HepG2 (cell line): Measurements from ENCODE around the gene ZNF322. TPM values are rescaled to one million over a fixed set of nuclear protein-coding genes. Genes with fewer than 3 reads are reported as not detected.
"Not testable (repeated sequence)": the region's sequence is repeated elsewhere in the genome, so short reads cannot be mapped to it uniquely, and the experiment has no call there.

Source experiments
- ATAC-seq: fragments of 200-7000 bp; cut with Tn5 transposase; 3 replicates; pipeline ENCODE4 v1.9.1; 2020; ENCODE audit warnings: mild to moderate bottlenecking, moderate library complexity
- BruUV-seq: library from RNA; stranded (reverse); fragments of 400-500 nt; replicated peaks from 2 replicates; lab custom pipeline; 2021; lab: Mats Ljungman, UMichigan
- CTCF ChIA-PET: fragments of 300-600 bp; formaldehyde crosslinking; extraction: SDS; loops from one replicate; lab custom pipeline; 2021; ENCODE audit warnings: low total read pairs, inconsistent platforms, low intra/inter-chr PET ratio; lab: Yijun Ruan, JAX
- POLR2A ChIA-PET: fragments of 350-600 bp; sonication (Branson Sonifier 250); formaldehyde crosslinking; loops from one replicate; lab custom pipeline; 2020; ENCODE audit warnings: antibody characterized with exemption, inconsistent platforms; lab: Yijun Ruan, JAX
- DNase-seq: peaks from one replicate; pipeline ENCODE4 v3.0.0-alpha.2; 2015; ENCODE audit warnings: low spot score
- FAIRE-seq: peaks from 3 replicates; lab custom pipeline; 2011; peaks lifted over from hg19 to GRCh38; lab: Jason Lieb, UNC
- H2AFZ ChIP-seq: one replicate; pipeline ENCODE4 v1.6.1; 2011; ENCODE audit warnings: low read length, inconsistent platforms
- H3K27ac ChIP-seq: fragments of 300-600 bp; 3 replicates; pipeline ENCODE4 v1.8.0; 2011; ENCODE audit warnings: mixed run types, mild to moderate bottlenecking, mixed read lengths, low read length, inconsistent platforms; ENCODE audit not compliant: insufficient read depth; ENCODE audit errors: extremely low read length
- H3K27me3 ChIP-seq, 2 experiments: fragments of 200-600 bp in 1 of 2; 2 replicates in 1 of 2; 3 replicates in 1 of 2; pipeline versions ENCODE4 v1.6.0 to v1.8.0; 2011; ENCODE audit warnings: low read length in 2 of 2, mild to moderate bottlenecking in 2 of 2, moderate library complexity in 2 of 2, inconsistent platforms in 1 of 2; ENCODE audit not compliant: insufficient read depth in 2 of 2, control insufficient read depth in 1 of 2
- H3K36me3 ChIP-seq, 2 experiments: fragments of 200-600 bp in 1 of 2; replicated peaks in 1 of 2; 2 replicates in 1 of 2; 3 replicates in 1 of 2; pipeline versions ENCODE4 v1.5.1 to v1.8.0; 2011; ENCODE audit warnings: low read length in 2 of 2, inconsistent platforms in 1 of 2; ENCODE audit not compliant: insufficient read depth in 2 of 2, control insufficient read depth in 1 of 2
- H3K4me1 ChIP-seq: 2 replicates; pipeline ENCODE4 v1.5.1; 2012; ENCODE audit warnings: low read length, inconsistent platforms; ENCODE audit not compliant: insufficient read depth
- H3K4me2 ChIP-seq: 2 replicates; pipeline ENCODE4 v1.6.0; 2011; ENCODE audit warnings: low read depth, low read length, inconsistent platforms
- H3K4me3 ChIP-seq, 3 experiments: fragments of 200-600 bp in 1 of 3; sonication (generic), shearing (Covaris generic) in 1 of 3; replicated peaks in 1 of 3; 2 replicates each; pipeline ENCODE4 v1.5.1; 2011 to 2016; ENCODE audit warnings: low read length in 3 of 3, inconsistent platforms in 2 of 3, low read depth in 2 of 3, mild to moderate bottlenecking in 2 of 3, control low read depth in 1 of 3, mixed read lengths in 1 of 3; ENCODE audit not compliant: insufficient read depth in 1 of 3
- H3K79me2 ChIP-seq: one replicate; pipeline ENCODE4 v1.6.1; 2011; ENCODE audit warnings: low read length, inconsistent platforms; ENCODE audit not compliant: insufficient read depth
- H3K9ac ChIP-seq: 2 replicates; pipeline ENCODE4 v1.6.0; 2011; ENCODE audit warnings: mild to moderate bottlenecking, low read depth, low read length, inconsistent platforms; ENCODE audit not compliant: insufficient read depth
- H3K9me3 ChIP-seq: 2 replicates; pipeline ENCODE4 v1.5.1; 2012; ENCODE audit warnings: mild to moderate bottlenecking, low read length
- H4K20me1 ChIP-seq: 2 replicates; pipeline ENCODE4 v1.6.0; 2011; ENCODE audit warnings: inconsistent platforms, mild to moderate bottlenecking, low read length, moderate library complexity; ENCODE audit not compliant: insufficient read depth
- MED8 ChIP-seq: sonication (generic); formaldehyde crosslinking; IDR thresholded peaks from 2 replicates; pipeline ENCODE4 v1.8.1; 2023; ENCODE audit warnings: mild to moderate bottlenecking, missing genetic modification reagents; ENCODE audit not compliant: insufficient replicate concordance
- ZNF737 ChIP-seq: sonication (generic); formaldehyde crosslinking; IDR thresholded peaks from 2 replicates; pipeline ENCODE4 v1.5.0; 2020; ENCODE audit warnings: missing genetic modification reagents, mild to moderate bottlenecking, borderline replicate concordance
- ZNF768 ChIP-seq: sonication (generic); formaldehyde crosslinking; IDR thresholded peaks from 2 replicates; pipeline ENCODE4 v1.4.0; 2020; ENCODE audit warnings: missing genetic modification reagents
- ZSCAN25 ChIP-seq: sonication (generic); formaldehyde crosslinking; IDR thresholded peaks from 2 replicates; pipeline ENCODE4 v1.8.0; 2022; ENCODE audit warnings: mild to moderate bottlenecking, missing genetic modification reagents
- WGBS: methylation state at CpG from one replicate; pipeline ENCODE4 v1.1.6; 2017; ENCODE audit warnings: low lambda C conversion rate; 5-methylcytosine and 5-hydroxymethylcytosine counted together
- in situ Hi-C: cut with HindIII; loops from 2 replicates; pipeline ENCODE4 v1.10.0; 2017; ENCODE audit warnings: low pct_unique_long_range_greater_than_20kb; ENCODE audit not compliant: extremely low pct_ligation_motif_present
- intact Hi-C: fragments of 100-400 bp; cut with micrococcal nuclease; formaldehyde crosslinking; loops from one replicate; pipeline ENCODE4 v1.10.0; 2022; ENCODE audit not compliant: unreplicated experiment
- polyA plus RNA-seq, 8 experiments: library from polyadenylated mRNA; depleted of rRNA in 3 of 8; stranded (reverse) in 7 of 8; unstranded in 1 of 8; fragments of >200 nt; fragmentation: Illumina TruSeq in 4 of 8; extraction: Trizol in 4 of 8; gene quantifications; 2 replicates each; pipeline versions ENCODE4 v1.2.1 to v1.2.3, GENCODE V29; 2011 to 2016; ENCODE audit warnings: low read depth in 4 of 8, missing spikeins in 1 of 8, mixed read lengths in 1 of 8; ENCODE audit not compliant: insufficient read depth in 1 of 8
- total RNA-seq, 5 experiments: library from RNA; depleted of rRNA; stranded (reverse); fragments of >200 nt; fragmentation: Illumina TruSeq; extraction: Trizol; gene quantifications; 2 replicates each; pipeline ENCODE4 v1.2.3, GENCODE V29; 2016; ENCODE audit warnings: low read depth in 1 of 5

Gene ZNF322
- total and polyA plus RNA-seq, 2 of the 13 experiments (the other 11 are each of a cell fraction or from before 2014, with no cell fraction given) = 8.3 to 22.8 TPM

GRCh38 chr6:26659042-26659999, at the start of gene ZNF322 (continued):
- TF ChIP-seq ZSCAN25 (CRISPR knock-in tag) (peak; percentile 44; the same call in 1 of the 2 replicates), ZNF737 (no peak), ZNF768 (CRISPR knock-in tag) (peak; percentile 63; the same call in 1 of the 2 replicates), MED8 (CRISPR knock-in tag) (peak; percentile 61)

GRCh38 chr6:26705780-26706179, 46.2 kb upstream of the ZNF322 start:
- H3K4me1 ChIP-seq, POLR2A ChIA-PET, CTCF ChIA-PET, H3K4me3 ChIP-seq, BruUV-seq, FAIRE-seq, H3K36me3 ChIP-seq, H3K27me3 ChIP-seq, H2AFZ ChIP-seq, H3K9ac ChIP-seq, DNase-seq, H3K79me2 ChIP-seq, intact Hi-C loops, in situ Hi-C loops, H3K4me2 ChIP-seq, H3K27ac ChIP-seq, H3K9me3 ChIP-seq, H4K20me1 ChIP-seq: not testable (repeated sequence)
- peak; percentile 77 for ATAC-seq
- no CpG with 5 or more reads among the region's 4 CpGs for WGBS

DNA sequence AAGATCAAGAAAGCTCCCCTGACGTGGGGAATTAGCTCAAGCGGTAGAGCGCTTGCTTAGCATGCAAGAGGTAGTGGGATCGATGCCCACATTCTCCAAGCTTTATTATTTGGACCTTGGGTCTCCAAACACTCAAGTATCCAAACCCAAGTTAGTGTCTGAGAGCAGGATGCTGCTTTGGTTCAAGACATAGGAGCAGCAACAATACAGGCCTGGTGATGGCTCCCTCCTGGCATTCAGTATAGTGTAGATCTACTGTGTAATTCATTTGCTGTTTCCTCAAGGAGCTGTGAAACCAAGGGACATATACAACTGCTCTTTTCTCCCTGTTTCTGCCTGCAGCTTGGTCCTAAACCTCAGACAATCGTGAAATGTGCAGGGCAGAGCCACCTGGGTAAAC, 45.8 kb upstream of the ZNF322 start:
- H4K20me1 ChIP-seq, H3K9me3 ChIP-seq, BruUV-seq, H3K27ac ChIP-seq, H3K36me3 ChIP-seq, FAIRE-seq, H3K79me2 ChIP-seq, in situ Hi-C loops, H3K27me3 ChIP-seq, H3K4me2 ChIP-seq, POLR2A ChIA-PET, H3K4me1 ChIP-seq, DNase-seq, H2AFZ ChIP-seq, H3K9ac ChIP-seq, CTCF ChIA-PET, intact Hi-C loops, H3K4me3 ChIP-seq: not testable (repeated sequence)
- WGBS = no CpG with 5 or more reads among the region's 5 CpGs
- ATAC-seq = peak; percentile 35; the same call in 2 of the 3 replicates

GRCh38 chr6:26701023-26701747, 41.6 kb upstream of the ZNF322 start:
- no CpG with 5 or more reads among the region's 17 CpGs for WGBS
- ATAC-seq, intact Hi-C loops: not testable (repeated sequence)

More at GRCh38 chr6:26701023-26701747, 41.6 kb upstream of the ZNF322 start:
- H3K27ac ChIP-seq, in situ Hi-C loops, H3K9ac ChIP-seq, H4K20me1 ChIP-seq, POLR2A ChIA-PET, BruUV-seq, DNase-seq, CTCF ChIA-PET, H2AFZ ChIP-seq, H3K9me3 ChIP-seq, H3K4me3 ChIP-seq, H3K27me3 ChIP-seq, H3K36me3 ChIP-seq, FAIRE-seq, H3K4me1 ChIP-seq, H3K4me2 ChIP-seq, H3K79me2 ChIP-seq: not testable (repeated sequence)
